A549 treated with Mapracorat at 1 μM for 4 hours (cell line): Measurements from ENCODE around the gene SETD7. TPM values are rescaled to one million over a fixed set of nuclear protein-coding genes. Genes with fewer than 3 reads are reported as not detected.

Source experiments
- total RNA-seq: library from RNA; stranded (reverse); fragments of 200-300 nt; extraction: Qiagen RNA extraction; gene quantifications from 5 replicates; pipeline ENCODE4 v1.2.3, GENCODE V29; 2022

Gene SETD7
- 35.4 to 44.0 TPM (median 38.4 TPM) in 5 replicates for total RNA-seq

GRCh38 chr4:139556071-139556723 lies at the start of gene SETD7:
TSS of gene SETD7 (minus strand) at chr4:139556219. CDS start at chr4:139556137, 82 bp downstream.

GRCh38 chr4:139454111-139455045 lies 101.6 kb downstream of the SETD7 start, which contains the start of gene RAB33B:
TSS of gene RAB33B (plus strand) at chr4:139454121. CDS start at chr4:139454196, 75 bp downstream.

Other genes starting within 250 kb of the SETD7 start
- 1.6 to 2.8 TPM (median 2.3 TPM) in 5 replicates for gene RAB33B, start 102.1 kb downstream of the SETD7 start, total RNA-seq
- gene MGST2, start 109.6 kb upstream of the SETD7 start, total RNA-seq: 49.6 to 53.6 TPM (median 51.3 TPM) in 5 replicates